Middle frontal gyrus (tissue), 1 donor: ENCODE measurements around the gene SLC13A5.

Experiments used
- DNase-seq: peaks from one replicate; pipeline ENCODE4 v3.0.0-alpha.2; 2015; ENCODE audit warnings: low spot score; ENCODE audit errors: extremely low spot score

Gene SLC13A5

GRCh38 chr17:6684460-6684783 lies 28.7 kb downstream of the SLC13A5 start:
- DNase-seq: no peak

- no peak for DNase-seq
Observed at GRCh38 chr17:6683730-6684459, 29.3 kb downstream of the SLC13A5 start.

GRCh38 chr17:6683081-6683684 lies 30.0 kb downstream of the SLC13A5 start:
- no peak for DNase-seq

- DNase-seq: no peak
Observed at GRCh38 chr17:6682339-6682738, 30.8 kb downstream of the SLC13A5 start.

GRCh38 chr17:6681671-6682070 lies 31.5 kb downstream of the SLC13A5 start:
- no peak for DNase-seq

GRCh38 chr17:6681176-6681575 lies 32.0 kb downstream of the SLC13A5 start:
- DNase-seq: no peak

- no peak for DNase-seq
Observed at GRCh38 chr17:6679241-6679640, 33.9 kb downstream of the SLC13A5 start.

GRCh38 chr17:6677946-6678345 lies 35.2 kb downstream of the SLC13A5 start:
- DNase-seq: no peak

- no peak for DNase-seq
Observed at GRCh38 chr17:6677158-6677831, 35.9 kb downstream of the SLC13A5 start.

GRCh38 chr17:6676802-6677157 lies 36.4 kb downstream of the SLC13A5 start:
- DNase-seq: no peak

GRCh38 chr17:6675201-6675825 lies 37.9 kb downstream of the SLC13A5 start:
- DNase-seq: no peak

GRCh38 chr17:6674586-6674985 lies 38.6 kb downstream of the SLC13A5 start:
- no peak for DNase-seq

- DNase-seq: no peak
Observed at GRCh38 chr17:6671431-6671830, 41.7 kb downstream of the SLC13A5 start.

GRCh38 chr17:6670999-6671398 lies 42.2 kb downstream of the SLC13A5 start:
- DNase-seq: no peak

- no peak for DNase-seq
Observed at GRCh38 chr17:6670571-6670970, 42.6 kb downstream of the SLC13A5 start.

- no peak for DNase-seq
Observed at GRCh38 chr17:6669479-6670212, 43.5 kb downstream of the SLC13A5 start.

- DNase-seq: no peak
Observed at GRCh38 chr17:6668727-6669425, 44.3 kb downstream of the SLC13A5 start.

GRCh38 chr17:6668219-6668618 lies 45.0 kb downstream of the SLC13A5 start:
- DNase-seq: no peak

- no peak for DNase-seq
Observed at GRCh38 chr17:6667516-6667915, 45.7 kb downstream of the SLC13A5 start.

GRCh38 chr17:6666557-6666956 lies 46.6 kb downstream of the SLC13A5 start:
- no peak for DNase-seq

GRCh38 chr17:6666077-6666521 lies 47.1 kb downstream of the SLC13A5 start:
- DNase-seq: peak; percentile 76
